Measurements from ENCODE around the gene NRK.
"Not testable (repeated sequence)": the region's sequence is repeated elsewhere in the genome, so short reads cannot be mapped to it uniquely, and the experiment has no call there.

The NRK gene

GRCh38 chrX:105882581-105883275, 60.4 kb downstream of the NRK start:
- DNase-seq: peak; percentile 22

- no peak for DNase-seq
Measured at GRCh38 chrX:105894721-105895120, 72.4 kb downstream of the NRK start.

- DNase-seq: no peak
Measured at GRCh38 chrX:105909576-105909975, 87.2 kb downstream of the NRK start.

DNA sequence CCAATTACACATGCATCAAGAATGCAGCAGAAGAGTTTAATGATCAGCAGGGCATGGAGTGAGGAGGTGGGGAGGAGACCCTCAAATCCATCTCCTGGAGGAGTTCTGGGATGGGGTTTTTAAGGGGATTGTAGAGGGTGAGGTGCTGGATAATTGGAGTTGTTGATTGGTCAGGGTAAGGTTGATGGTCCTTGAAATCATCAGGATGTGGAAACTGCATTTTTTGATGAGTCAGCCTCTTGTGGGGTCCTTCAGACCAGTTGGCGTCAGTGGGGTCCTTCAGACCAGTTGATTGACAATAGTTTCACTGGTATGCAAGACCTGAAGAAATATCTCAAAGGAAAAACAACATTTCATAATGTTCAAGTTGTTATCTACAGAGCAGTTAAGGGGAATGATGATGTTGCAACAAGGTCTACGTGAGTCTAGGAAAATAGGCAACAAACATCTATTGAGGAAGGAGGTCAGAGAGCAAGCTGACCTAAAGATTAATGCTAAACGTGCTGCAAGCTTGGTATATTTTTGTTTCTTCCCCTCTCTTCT, 88.3 kb downstream of the NRK start:
- DNase-seq: no peak

DNA sequence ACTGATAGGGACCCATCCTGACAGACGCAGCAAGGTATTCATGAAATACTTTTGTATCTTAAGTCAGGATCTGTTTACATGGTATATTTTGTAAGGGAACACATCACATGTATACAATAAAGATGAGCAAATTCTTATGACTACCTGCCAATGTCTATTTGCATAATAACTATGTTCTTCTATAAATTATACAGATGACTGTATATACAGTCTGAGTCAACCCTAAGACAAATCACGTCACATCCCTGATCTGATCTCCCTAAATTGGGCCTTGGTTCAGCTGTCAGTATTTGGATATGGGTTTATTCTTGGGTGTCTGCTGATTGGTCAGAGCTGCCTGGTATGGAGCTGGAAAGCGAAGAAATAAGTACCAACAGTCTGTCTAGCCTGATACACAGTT, 122.9 kb downstream of the NRK start:
- no peak for DNase-seq

DNA sequence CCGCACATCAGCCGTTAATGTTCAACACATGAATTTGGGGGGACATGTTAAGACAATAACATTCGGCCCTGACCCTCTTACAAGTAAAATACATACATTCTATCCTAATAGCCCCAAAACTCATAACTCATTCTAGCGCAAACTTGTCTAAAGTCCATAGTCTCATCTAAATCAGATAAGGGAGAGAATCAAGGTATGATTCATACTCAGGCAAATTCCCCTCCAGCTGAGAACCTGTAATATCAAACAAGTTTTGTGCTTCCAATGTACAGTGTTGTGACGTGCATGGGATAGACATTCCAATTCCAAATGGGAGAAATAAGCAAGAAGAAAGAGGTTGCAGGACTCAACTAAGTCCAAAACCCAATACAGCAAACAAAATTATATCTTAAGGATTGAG, 147.1 kb downstream of the NRK start:
- DNase-seq: no peak

GRCh38 chrX:105972690-105973386, 150.5 kb downstream of the NRK start:
- DNase-seq: no peak

DNA sequence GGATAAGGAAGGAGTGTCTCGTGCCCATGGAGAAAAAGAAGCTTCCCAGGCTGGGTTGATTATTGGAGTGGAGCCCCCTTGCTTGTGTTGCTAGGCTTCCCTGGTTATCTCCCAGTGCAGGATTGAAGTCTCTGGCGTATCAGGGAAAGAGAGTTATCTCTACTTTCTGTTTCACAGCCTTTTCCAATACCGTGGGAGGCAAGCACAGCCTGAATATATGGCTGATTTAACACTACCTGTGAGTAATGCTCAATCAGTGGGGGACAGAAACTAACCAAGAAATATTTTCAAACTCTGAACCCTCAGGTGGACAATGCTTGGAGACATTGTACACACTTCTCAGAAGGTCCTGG, 151.0 kb downstream of the NRK start:
- no peak for DNase-seq

- no peak for DNase-seq
Measured at GRCh38 chrX:105975382-105975781, 153.0 kb downstream of the NRK start.

DNA sequence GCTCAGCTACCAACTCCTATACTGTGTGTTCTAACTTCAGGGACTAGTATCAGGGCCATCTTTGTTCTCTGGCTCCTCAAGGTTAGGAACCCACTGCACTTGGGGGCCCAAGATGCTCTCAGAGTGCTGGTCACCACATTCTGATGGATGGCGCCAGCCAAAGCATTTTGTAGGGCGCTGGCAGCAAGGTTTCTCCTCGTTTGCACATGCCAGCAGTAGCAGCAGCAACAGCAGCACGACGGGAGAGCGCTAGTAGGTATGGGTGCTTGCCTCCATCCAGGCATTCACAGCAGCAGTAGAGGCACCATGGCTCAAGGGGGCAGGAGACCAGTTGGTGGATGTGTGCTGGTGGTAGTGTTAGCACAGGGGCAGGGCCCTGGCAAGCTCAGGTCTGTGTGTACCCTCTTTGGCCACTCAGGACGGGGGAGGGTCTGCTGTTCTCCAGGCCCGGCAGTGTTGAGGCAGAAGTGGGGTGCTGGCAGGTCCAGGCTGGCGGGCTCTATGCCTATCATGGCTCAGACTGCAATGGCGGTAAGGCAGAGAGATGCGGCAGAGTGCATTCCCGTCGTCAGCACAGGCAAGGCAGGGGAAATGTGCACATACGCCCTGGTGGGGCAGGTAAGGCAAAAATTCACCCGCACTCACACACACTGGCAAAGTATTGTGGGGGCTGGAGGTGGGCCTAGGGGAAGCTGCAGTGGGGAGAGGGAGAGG, 159.6 kb downstream of the NRK start:
- no peak for DNase-seq

DNA sequence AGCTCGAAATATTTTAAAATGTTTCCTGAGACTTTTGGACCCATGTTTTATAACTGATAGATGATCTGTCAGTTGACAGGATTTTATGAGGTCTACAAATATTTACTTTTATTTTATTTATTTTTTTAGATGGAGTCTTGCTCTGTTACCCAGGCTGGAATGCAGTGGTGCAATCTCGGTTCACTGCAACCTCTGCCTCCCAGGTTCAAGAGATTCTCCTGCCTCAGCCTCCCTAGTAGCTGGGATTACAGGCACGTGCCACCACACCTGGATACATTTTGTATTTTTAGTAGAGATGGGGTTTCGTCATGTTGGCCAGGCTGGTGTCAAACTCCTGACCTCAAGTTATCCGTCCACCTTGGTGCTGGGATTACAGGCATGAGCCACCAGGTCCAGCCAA, 166.1 kb downstream of the NRK start:
- DNase-seq: not testable (repeated sequence)

- DNase-seq: no peak
Measured at GRCh38 chrX:105999294-105999693, 177.0 kb downstream of the NRK start.

DNA sequence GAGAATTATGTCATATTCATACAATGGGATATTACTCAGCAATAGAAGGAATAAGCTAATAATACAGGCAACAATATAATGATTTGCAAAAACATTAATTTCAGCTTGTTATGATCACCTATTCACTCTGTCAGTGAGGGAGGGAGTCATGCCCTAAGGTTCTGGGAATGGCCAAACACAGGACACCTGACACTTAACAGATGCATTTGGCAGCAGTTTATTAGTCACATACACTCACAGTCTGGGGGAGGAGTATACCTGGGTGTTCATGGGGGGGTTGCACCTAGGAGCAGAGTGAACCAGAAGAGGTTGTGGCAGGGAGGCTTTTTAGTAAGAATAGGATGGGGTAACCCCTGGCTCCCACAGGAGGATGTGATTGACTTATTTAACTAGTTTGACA, 177.9 kb downstream of the NRK start:
- no peak for DNase-seq

GRCh38 chrX:106000609-106001008, 178.3 kb downstream of the NRK start:
- DNase-seq: not testable (repeated sequence)

GRCh38 chrX:106005684-106006083, 183.3 kb downstream of the NRK start:
- no peak for DNase-seq

GRCh38 chrX:106007815-106008214, 185.5 kb downstream of the NRK start:
- DNase-seq: no peak

Measured in NCI-H2107 (cell line).